ENCODE data around the gene BCAP31.
"Not testable (repeated sequence)": the region's sequence is repeated elsewhere in the genome, so short reads cannot be mapped to it uniquely, and the experiment has no call there.

Gene BCAP31

GRCh38 chrX:153717445-153717844, 6.7 kb downstream of the BCAP31 start:
- no peak for DNase-seq (ENCODE audit: low read depth in 3 of 3, low spot score in 1 of 3)

DNA sequence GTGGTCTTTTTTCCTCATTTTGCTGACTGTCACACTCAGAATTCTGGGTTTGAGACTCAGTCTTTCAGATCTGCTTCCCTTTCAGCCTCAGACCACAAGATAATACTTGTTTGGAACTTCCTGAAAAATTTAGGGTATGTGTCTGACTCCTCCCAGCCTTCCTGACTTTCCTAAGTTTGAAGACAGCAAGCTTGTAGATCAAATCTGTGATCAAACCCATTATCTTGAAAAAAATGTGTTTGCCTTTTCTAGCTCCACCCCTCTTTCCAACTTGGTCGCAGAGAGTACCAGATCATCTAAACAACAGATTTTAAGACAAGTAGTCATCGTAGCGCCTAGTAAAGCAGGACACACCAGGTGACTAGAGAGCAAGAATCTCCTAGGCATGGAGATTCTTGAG, 9.9 kb downstream of the BCAP31 start:
- no peak for DNase-seq (ENCODE audit: low read depth in 3 of 3, low spot score in 1 of 3)

- no peak for DNase-seq (ENCODE audit: low read depth in 3 of 3, low spot score in 1 of 3)
Measured at GRCh38 chrX:153709726-153710674, 14.2 kb downstream of the BCAP31 start.

DNA sequence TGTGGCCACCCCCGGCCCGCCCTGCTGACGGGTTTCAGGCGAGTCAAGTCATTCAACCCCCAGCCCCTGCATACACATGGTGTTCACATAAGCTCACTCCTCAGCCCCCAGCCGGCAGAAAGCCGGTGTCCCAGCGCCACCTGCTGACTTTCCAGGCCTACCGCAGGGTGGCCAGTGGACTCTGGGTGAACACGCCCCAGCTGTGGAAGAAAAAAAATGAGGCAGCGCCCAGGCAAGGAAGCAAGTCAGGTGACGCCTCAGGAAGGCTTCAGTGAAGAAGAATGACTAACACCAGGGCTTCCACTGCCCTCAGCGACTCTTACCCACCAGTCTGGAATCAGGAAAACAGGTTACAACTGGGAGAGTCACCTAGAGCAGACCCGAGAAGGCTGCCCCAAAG, 15.8 kb downstream of the BCAP31 start:
- DNase-seq (ENCODE audit: low read depth in 3 of 3, low spot score in 1 of 3), result no peak

DNA sequence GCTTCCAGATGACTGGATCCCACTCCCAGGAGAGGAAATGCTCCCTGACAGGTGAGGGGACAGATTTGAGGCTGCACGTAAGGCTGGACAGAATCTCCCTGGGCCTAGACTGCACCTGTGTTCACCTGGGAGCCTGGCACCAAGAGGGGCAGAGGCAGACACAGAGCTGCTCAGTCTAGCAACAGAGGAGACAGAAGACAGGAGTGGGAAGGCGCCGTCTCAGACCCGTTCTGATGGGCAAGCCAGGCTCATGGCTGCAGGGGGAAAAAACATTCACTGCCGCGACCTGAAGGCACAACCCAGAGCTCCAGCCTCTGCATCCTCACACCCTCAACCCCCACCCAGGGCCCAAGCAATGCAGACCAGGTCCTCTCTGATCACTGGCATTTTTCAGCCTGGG, 16.8 kb downstream of the BCAP31 start:
- DNase-seq (ENCODE audit: low read depth in 3 of 3, low spot score in 1 of 3), result no peak

- DNase-seq (ENCODE audit: low read depth in 3 of 3, low spot score in 1 of 3), result no peak
Measured at GRCh38 chrX:153706799-153707198, 17.4 kb downstream of the BCAP31 start.

DNA sequence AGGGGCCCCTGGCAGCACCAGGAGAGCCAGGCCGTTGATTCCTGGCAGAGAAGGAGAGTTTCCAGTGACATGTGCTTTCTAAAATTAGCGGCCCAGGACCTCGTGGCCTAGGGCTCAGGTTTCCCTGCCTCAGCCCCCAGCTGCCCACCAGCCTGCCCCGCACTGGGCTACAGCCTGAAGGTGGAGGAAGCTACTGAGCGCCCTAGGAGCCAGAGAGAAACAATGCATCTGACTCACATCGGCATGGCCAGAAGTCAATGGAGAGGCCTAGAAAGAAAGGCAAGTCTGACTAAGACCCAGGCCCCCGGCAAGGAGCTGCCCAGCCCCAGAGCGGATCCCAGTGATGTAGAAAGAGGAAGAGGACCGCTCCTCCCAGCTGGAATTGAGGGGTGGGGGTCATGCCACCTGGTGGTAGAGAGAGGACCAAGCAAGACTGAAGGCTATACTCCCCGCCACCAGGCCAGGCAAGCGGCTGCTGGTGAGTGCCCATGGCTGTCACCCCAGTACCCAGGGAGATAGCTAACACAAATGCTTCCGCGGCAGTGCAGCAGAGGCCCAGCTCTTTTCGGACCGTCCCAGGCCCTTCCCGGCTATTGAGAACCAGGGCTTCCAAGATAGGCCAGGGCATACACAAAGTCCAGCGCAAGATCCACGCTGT, 18.7 kb downstream of the BCAP31 start:
- not testable (repeated sequence) for DNase-seq (ENCODE audit: low read depth in 3 of 3, low spot score in 1 of 3)

DNA sequence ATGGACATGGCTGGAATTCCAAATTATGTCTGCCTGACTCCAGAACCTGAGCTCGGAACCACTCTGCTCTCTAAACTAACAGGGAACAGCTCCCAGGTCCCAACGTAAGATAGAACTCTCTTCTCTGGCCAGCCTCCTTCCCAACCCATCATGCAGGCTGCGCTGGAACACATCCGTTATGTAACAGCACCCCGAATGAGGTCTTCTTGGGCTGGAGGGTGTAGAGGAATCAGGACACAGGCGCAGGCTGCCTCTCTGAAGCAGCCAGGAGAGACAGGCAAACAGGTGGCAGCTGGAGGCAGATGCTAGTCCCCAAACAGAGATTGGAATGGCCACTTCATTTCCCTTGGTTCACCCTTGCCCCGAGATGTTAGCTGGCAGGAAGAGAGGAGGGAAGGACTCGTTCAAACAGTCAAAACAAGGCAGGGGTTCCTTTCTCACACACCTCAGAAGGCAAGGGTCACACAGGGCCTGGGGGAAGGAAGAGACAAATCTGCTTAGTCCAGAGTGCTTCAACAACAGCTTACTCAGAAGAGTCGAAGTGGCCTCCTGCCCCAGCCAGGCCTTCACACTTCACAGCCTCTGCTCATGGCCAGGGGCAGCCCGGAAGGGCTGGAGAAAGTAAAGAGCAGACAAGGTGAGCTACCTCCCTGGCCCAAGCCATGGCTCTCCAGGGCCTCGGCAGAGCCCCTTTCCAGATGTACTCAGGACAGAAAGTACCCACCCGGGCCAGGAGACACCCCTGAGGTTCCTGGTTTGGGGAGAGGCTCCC, 19.4 kb downstream of the BCAP31 start:
- not testable (repeated sequence) for DNase-seq (ENCODE audit: low read depth in 3 of 3, low spot score in 1 of 3)

GRCh38 chrX:153704021-153704526, 20.1 kb downstream of the BCAP31 start:
- DNase-seq (ENCODE audit: low read depth in 3 of 3, low spot score in 1 of 3), result no peak

GRCh38 chrX:153703036-153703370, 21.2 kb downstream of the BCAP31 start:
- DNase-seq (ENCODE audit: low read depth in 3 of 3, low spot score in 1 of 3), result no peak

- DNase-seq (ENCODE audit: low read depth in 3 of 3, low spot score in 1 of 3), result no peak
Measured at GRCh38 chrX:153702336-153703035, 21.7 kb downstream of the BCAP31 start.

DNA sequence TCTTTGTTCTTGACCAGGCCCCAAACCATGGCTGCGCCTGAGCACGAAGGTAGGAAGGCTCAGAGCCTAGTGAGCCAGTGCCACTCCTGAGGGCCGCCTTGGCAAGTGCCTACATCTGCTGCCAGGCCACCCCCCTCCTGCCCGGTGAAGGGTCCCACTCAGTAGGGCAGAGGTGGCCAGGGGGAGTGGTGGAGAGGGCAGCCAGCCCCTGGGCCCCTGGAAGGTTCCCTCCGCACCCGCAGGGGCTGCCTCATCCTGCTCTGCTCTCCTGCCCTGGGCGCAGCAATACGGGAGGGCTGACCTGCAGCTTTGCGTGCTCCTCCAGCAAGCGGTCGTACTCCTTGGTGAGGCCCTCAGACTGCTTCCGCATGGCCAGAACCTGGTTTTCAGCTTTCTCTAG, 22.5 kb downstream of the BCAP31 start:
- no peak for DNase-seq (ENCODE audit: low read depth in 3 of 3, low spot score in 1 of 3)

DNA sequence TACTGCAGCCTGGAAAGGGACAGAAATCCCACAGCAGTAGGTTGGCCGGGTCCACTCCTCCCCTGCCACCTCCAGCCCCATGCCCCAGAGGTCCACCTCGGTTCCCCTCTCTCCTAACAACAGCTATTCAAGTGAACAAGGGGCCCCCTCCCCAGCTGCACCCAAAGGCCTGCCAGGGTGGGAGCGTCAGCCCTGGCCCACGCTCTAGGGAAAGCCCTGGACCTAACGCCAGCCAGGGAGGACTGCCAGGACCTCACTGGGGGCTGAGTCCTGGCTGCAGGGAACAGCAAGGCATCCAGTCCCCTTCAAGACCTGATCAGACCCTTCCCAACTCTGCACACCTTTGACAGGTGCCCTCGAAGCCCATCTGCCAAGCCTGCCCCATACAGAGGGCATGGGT, 23.2 kb downstream of the BCAP31 start:
- DNase-seq (ENCODE audit: low read depth in 3 of 3, low spot score in 1 of 3), result no peak

GRCh38 chrX:153700376-153700945, 23.7 kb downstream of the BCAP31 start:
- DNase-seq (ENCODE audit: low read depth in 3 of 3, low spot score in 1 of 3), result no peak

DNA sequence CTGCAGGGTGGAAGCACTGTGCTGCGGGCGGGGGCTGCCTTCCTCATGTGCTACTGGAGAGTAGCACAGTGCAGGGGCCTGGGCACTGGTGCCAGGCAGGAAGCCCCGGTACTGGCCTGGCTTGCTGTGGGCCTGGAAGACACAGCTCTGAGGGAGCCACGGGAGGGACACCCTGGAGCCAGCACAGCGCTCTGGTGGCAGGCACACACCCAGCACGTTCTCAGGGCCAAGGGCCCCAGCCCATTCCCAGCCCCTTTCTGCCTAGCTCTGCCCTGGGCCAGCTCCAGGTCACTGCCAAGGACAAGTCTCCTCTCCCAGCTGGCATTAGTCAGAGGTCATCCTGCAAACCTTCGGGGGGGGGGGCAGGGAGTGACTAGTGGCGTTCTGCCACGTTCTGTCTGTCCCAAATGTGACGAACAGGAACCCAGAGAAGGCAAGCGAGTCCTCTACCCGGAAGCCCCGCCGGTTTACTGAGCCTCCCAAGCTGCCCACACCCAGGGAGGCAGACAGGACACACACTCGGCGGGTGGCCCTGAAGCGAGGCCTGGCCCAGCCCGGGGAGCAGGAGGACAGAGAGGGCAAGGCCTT, 24.3 kb downstream of the BCAP31 start:
- not testable (repeated sequence) for DNase-seq (ENCODE audit: low read depth in 3 of 3, low spot score in 1 of 3)

- not testable (repeated sequence) for DNase-seq (ENCODE audit: low read depth in 3 of 3, low spot score in 1 of 3)
Measured at GRCh38 chrX:153699210-153699783, 24.9 kb downstream of the BCAP31 start.

- no peak for DNase-seq (ENCODE audit: low read depth in 3 of 3, low spot score in 1 of 3)
Measured at GRCh38 chrX:153697924-153698865, 26.0 kb downstream of the BCAP31 start.

DNA sequence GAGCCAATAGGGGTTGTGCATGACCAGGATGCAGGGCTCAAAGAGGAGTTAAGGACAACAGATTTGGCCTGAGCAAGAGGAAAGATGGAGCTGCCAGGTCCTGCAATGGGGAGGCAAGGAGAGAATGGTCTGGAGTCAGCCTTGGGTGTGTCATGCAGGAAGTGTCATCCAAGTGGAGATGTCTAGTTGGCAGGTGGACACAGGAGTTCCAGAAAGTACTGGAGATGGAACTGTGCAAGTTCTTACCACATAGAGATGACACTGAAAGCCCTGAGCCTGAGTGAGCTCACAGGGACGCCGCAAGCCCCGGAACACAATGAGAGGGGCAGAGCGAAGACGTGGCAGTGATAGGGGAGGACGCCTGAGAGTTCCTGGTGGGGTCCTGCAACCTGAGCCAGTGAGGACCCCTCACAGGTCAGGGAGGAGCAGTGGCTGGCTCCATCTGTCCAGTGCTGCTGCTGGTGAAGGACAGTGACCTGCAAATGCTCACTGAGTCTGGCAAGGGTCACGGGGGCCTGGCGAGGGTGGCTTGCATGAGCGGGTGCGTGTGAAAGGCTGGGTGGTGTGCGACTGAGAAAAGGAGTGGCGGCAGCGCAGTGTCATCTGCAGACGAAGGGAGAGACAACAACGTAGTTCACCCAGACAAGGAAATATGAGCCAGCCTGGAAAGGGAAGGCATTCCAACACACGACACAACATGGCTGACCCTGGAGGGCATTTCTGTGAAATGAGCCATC, 27.0 kb downstream of the BCAP31 start:
- DNase-seq (ENCODE audit: low read depth in 3 of 3, low spot score in 1 of 3), result not testable (repeated sequence)
